KMS-11 (cell line): Measurements from ENCODE around the gene ZBTB25.

ENCODE experiments used
- H2AFZ ChIP-seq: fragments of 200-600 bp; sonication (generic); 2 replicates; pipeline ENCODE4 v1.6.1; 2016; ENCODE audit warnings: antibody characterized with exemption, mixed run types, low read depth
- H3K27ac ChIP-seq: fragments of 200-600 bp; sonication (generic); 2 replicates; pipeline ENCODE4 v1.6.1; 2016; ENCODE audit warnings: mild to moderate bottlenecking, mixed run types
- H3K27me3 ChIP-seq: fragments of 200-600 bp; sonication (generic); 2 replicates; pipeline ENCODE4 v1.6.1; 2017; ENCODE audit warnings: mild to moderate bottlenecking, low read depth, mixed run types, moderate library complexity; ENCODE audit not compliant: insufficient read depth
- H3K36me3 ChIP-seq: fragments of 200-600 bp; sonication (generic); 2 replicates; pipeline ENCODE4 v1.6.1; 2017; ENCODE audit warnings: mild to moderate bottlenecking, mixed run types; ENCODE audit not compliant: insufficient read depth
- H3K4me1 ChIP-seq: fragments of 200-600 bp; sonication (generic); 2 replicates; pipeline ENCODE4 v1.6.1; 2016; ENCODE audit warnings: mild to moderate bottlenecking, low read depth, mixed run types; ENCODE audit not compliant: poor library complexity, severe bottlenecking
- H3K4me2 ChIP-seq: fragments of 200-600 bp; sonication (generic); 2 replicates; pipeline ENCODE4 v1.7.0; 2016; ENCODE audit warnings: mild to moderate bottlenecking, mixed run types
- H3K4me3 ChIP-seq: fragments of 200-600 bp; sonication (generic); IDR thresholded peaks from 2 replicates; pipeline ENCODE4 v1.6.1; 2017; ENCODE audit warnings: low read depth, low read length, mixed read lengths; ENCODE audit not compliant: insufficient read depth
- H3K79me2 ChIP-seq: fragments of 200-600 bp; sonication (generic); 2 replicates; pipeline ENCODE4 v1.6.1; 2016; ENCODE audit warnings: low read depth, mixed run types; ENCODE audit not compliant: insufficient read depth
- H3K9ac ChIP-seq: fragments of 200-600 bp; sonication (generic); 2 replicates; pipeline ENCODE4 v1.6.1; 2016; ENCODE audit warnings: mild to moderate bottlenecking, mixed run types
- H4K20me1 ChIP-seq: fragments of 200-600 bp; sonication (generic); 2 replicates; pipeline ENCODE4 v1.6.1; 2016; ENCODE audit warnings: mild to moderate bottlenecking, mixed run types; ENCODE audit not compliant: insufficient read depth
- TF ChIP-seq, protein P1 (sequence below): fragments of 200-600 bp; sonication (generic); conservative IDR thresholded peaks from 2 replicates; pipeline ENCODE4 v1.6.1; 2017; ENCODE audit warnings: low read depth, mild to moderate bottlenecking, antibody characterized with exemption, low read length, moderate library complexity, mixed read lengths

Gene ZBTB25

GRCh38 chr14:64447876-64448670 lies 55.6 kb downstream of the ZBTB25 start:
- no peak overlapping the region for H2AFZ ChIP-seq
- no peaks in the 10 kb centered on the region for H3K27me3 ChIP-seq
- no peak overlapping the region for H3K4me2 ChIP-seq
- H3K79me2 ChIP-seq: no peaks in the 10 kb centered on the region
- TF ChIP-seq, protein P1, sequence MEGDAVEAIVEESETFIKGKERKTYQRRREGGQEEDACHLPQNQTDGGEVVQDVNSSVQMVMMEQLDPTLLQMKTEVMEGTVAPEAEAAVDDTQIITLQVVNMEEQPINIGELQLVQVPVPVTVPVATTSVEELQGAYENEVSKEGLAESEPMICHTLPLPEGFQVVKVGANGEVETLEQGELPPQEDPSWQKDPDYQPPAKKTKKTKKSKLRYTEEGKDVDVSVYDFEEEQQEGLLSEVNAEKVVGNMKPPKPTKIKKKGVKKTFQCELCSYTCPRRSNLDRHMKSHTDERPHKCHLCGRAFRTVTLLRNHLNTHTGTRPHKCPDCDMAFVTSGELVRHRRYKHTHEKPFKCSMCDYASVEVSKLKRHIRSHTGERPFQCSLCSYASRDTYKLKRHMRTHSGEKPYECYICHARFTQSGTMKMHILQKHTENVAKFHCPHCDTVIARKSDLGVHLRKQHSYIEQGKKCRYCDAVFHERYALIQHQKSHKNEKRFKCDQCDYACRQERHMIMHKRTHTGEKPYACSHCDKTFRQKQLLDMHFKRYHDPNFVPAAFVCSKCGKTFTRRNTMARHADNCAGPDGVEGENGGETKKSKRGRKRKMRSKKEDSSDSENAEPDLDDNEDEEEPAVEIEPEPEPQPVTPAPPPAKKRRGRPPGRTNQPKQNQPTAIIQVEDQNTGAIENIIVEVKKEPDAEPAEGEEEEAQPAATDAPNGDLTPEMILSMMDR: no peak
- no peaks in the 10 kb centered on the region for H4K20me1 ChIP-seq
- H3K36me3 ChIP-seq: no peaks in the 10 kb centered on the region
- H3K9ac ChIP-seq: no peak overlapping the region
- H3K27ac ChIP-seq: no peak overlapping the region
- H3K4me1 ChIP-seq: peaks cover 28% of the 10 kb centered on the region
- no peak overlapping the region for H3K4me3 ChIP-seq

GRCh38 chr14:64444984-64445845 lies 58.4 kb downstream of the ZBTB25 start:
- H3K4me2 ChIP-seq: peak overlapping the region; percentile 29; the same call in 1 of the 2 replicates
- no peaks in the 10 kb centered on the region for H3K36me3 ChIP-seq
- TF ChIP-seq, protein P1: no peak
- H3K4me3 ChIP-seq: no peak overlapping the region
- no peaks in the 10 kb centered on the region for H3K79me2 ChIP-seq
- H3K27me3 ChIP-seq: no peaks in the 10 kb centered on the region
- peaks cover 28% of the 10 kb centered on the region for H3K4me1 ChIP-seq
- H2AFZ ChIP-seq: no peak overlapping the region
- peak overlapping the region; percentile 52 for H3K27ac ChIP-seq
- no peak overlapping the region for H3K9ac ChIP-seq
- no peaks in the 10 kb centered on the region for H4K20me1 ChIP-seq

DNA sequence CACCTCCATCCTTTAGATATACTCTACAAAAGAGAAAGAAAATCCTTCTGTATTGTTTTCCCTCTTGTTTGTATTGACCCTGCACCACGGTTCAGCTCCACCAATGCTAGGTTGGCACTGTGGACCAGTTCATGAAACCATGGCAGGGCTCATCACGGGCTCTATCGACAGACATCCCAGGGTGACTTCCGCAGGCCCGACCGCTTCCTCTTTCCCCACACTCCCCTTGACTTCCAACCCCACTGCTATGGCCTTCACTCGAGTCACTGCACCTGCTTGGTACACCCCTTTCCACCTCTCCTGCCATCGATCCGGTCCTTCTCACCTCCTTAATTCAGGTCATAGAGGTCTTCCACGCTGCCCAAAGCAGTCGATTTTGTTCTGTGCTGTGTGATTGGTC lies 59.5 kb downstream of the ZBTB25 start:
- no peak overlapping the region for H2AFZ ChIP-seq
- H3K27me3 ChIP-seq: no peaks in the 10 kb centered on the region
- no peak overlapping the region for H3K4me3 ChIP-seq
- TF ChIP-seq, protein P1: no peak
- no peaks in the 10 kb centered on the region for H4K20me1 ChIP-seq
- H3K27ac ChIP-seq: peak overlapping the region; percentile 52; the same call in 1 of the 2 replicates
- no peaks in the 10 kb centered on the region for H3K79me2 ChIP-seq
- H3K9ac ChIP-seq: no peak overlapping the region
- no peaks in the 10 kb centered on the region for H3K36me3 ChIP-seq
- peak overlapping the region; percentile 29; the same call in 1 of the 2 replicates for H3K4me2 ChIP-seq
- H3K4me1 ChIP-seq: peaks cover 28% of the 10 kb centered on the region

DNA sequence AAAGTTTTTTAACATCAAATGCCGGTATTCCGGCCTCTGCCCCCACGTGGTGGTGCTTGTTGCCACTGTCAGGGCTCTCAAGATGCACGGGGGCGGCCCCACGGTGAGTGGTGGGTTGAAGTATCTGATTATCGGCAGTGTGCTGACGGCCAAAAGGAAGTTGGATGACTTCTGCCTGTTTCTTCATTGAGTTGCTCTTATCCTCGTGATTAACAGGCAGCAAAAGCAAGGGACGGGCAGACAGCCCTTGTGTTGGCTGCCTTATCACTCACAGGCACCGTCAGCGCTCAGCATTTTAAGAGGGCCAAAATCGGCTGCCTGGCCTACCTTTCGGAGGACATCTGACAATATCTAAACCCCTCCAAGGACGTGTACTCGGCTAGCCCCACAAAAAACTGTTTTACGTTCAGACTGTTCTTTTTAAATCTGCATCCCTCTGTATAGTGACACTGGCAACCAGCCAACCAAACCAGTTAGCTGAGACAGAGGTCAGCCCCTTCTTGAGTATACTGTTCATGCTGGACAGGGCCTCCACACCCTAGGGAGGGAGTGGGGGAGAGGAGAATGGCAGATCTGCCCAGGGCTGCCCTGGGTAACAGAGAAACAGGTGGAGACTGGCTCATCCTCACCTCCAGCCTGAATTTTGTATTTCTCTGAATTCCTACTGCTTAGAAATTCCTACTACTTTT lies 61.2 kb downstream of the ZBTB25 start:
- Histone ChIP-seq H3K9ac (no peak overlapping the region), H3K79me2 (no peaks in the 10 kb centered on the region), H4K20me1 (no peaks in the 10 kb centered on the region), H3K4me2 (no peak overlapping the region), H3K27me3 (no peaks in the 10 kb centered on the region), H3K4me1 (peaks cover 36% of the 10 kb centered on the region), H3K36me3 (no peaks in the 10 kb centered on the region), H2AFZ (no peak overlapping the region), H3K27ac (no peak overlapping the region), H3K4me3 (no peak overlapping the region)
- TF ChIP-seq, protein P1: no peak
